ENCODE results near the gene YY1.
A peak's percentile ranks its signal among the peaks of the same experiment; 100 is the strongest.

The YY1 gene

DNA sequence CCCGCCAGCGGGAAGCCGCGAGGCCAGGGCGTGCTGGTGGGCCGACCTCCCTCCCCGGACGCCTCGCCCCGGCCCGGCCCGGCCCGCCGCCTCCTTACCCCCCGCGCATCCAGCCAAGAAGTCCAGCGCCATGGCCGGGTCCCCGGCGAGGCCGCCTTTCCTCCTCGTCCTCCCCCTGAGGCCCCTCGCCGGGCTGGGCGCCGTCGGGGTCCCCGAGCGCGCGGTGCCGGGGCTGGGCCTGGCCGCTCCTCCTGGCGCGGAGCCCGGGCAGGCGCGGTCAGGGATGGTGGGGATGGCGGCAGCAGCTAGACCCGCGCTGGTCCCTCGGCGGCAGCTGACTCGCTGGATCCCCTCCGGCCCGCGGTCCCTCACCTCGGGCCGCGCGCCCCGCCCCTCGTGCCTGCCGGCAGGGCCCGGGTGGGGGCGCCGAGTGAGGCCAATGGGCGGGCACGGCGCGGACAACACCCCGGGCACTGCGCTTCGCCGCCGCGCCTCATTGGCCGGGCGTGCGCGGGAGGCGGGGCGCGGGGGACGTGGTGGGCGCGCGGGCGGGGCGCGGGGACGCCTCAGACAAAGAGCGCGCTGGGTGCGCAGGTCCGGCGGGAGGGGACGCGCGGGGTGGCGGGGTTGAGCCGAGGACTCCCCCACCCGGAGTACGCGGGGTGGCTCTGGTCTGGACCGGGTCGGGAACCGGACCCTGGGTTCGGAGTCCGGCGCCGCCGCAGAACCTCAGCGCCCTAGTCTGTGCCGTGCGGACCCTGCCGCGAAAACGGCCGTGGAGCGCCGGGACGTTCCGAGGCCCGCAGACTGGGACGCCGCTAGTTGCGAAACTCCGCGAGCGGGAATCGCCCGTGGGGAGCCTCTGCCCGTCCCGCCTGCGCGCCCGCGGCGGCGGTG is 67.4 kb downstream of the YY1 start, which contains the start of gene SLC25A29 (continued):
- TF ChIP-seq, protein P1, sequence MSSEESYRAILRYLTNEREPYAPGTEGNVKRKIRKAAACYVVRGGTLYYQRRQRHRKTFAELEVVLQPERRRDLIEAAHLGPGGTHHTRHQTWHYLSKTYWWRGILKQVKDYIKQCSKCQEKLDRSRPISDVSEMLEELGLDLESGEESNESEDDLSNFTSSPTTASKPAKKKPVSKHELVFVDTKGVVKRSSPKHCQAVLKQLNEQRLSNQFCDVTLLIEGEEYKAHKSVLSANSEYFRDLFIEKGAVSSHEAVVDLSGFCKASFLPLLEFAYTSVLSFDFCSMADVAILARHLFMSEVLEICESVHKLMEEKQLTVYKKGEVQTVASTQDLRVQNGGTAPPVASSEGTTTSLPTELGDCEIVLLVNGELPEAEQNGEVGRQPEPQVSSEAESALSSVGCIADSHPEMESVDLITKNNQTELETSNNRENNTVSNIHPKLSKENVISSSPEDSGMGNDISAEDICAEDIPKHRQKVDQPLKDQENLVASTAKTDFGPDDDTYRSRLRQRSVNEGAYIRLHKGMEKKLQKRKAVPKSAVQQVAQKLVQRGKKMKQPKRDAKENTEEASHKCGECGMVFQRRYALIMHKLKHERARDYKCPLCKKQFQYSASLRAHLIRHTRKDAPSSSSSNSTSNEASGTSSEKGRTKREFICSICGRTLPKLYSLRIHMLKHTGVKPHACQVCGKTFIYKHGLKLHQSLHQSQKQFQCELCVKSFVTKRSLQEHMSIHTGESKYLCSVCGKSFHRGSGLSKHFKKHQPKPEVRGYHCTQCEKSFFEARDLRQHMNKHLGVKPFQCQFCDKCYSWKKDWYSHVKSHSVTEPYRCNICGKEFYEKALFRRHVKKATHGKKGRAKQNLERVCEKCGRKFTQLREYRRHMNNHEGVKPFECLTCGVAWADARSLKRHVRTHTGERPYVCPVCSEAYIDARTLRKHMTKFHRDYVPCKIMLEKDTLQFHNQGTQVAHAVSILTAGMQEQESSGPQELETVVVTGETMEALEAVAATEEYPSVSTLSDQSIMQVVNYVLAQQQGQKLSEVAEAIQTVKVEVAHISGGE (tag by site-specific recombination; conservative IDR thresholded peaks at IDR 0.05; ENCODE audit: low read depth): 0 out of 2 replicates have a peak, but pooled peaks have one; percentile 24
- TF ChIP-seq ZNF555 (tag by site-specific recombination; conservative IDR thresholded peaks at IDR 0.05) (no peak), ZNF660 (tag by site-specific recombination; IDR thresholded peaks at IDR 0.05) (0 out of 2 replicates have a peak, but pooled peaks have one; percentile 26), ZNF10 (tag by site-specific recombination; IDR thresholded peaks at IDR 0.05) (no peak; the same call in 1 of the 2 replicates), ZNF501 (tag by site-specific recombination; IDR thresholded peaks at IDR 0.05) (peak; percentile 62; the same call in 1 of the 2 replicates), ZNF792 (tag by site-specific recombination; IDR thresholded peaks at IDR 0.05) (no peak), ZNF785 (tag by site-specific recombination; IDR thresholded peaks at IDR 0.05) (no peak), ZNF223 (tag by site-specific recombination; IDR thresholded peaks at IDR 0.05) (no peak), ZNF510 (tag by site-specific recombination; IDR thresholded peaks at IDR 0.05; ENCODE audit: insufficient replicate concordance) (no peak), ZNF121 (tag by site-specific recombination; IDR thresholded peaks at IDR 0.05) (no peak), ZNF514 (tag by site-specific recombination; IDR thresholded peaks at IDR 0.05) (no peak), EGR2 (tag by site-specific recombination; IDR thresholded peaks at IDR 0.05; ENCODE audit: low read depth) (0 out of 2 replicates have a peak, but pooled peaks have one; percentile 7), SCRT2 (tag by site-specific recombination; IDR thresholded peaks at IDR 0.05) (no peak), ZNF350 (tag by site-specific recombination; IDR thresholded peaks at IDR 0.05) (no peak), ZNF530 (tag by site-specific recombination; IDR thresholded peaks at IDR 0.05; ENCODE audit: low read depth) (no peak), ZNF292 (tag by site-specific recombination; IDR thresholded peaks at IDR 0.05; ENCODE audit: borderline replicate concordance, low read depth) (no peak), ZNF768 (tag by site-specific recombination; IDR thresholded peaks at IDR 0.05) (no peak), ZNF610 (tag by site-specific recombination; IDR thresholded peaks at IDR 0.05; ENCODE audit: borderline replicate concordance) (no peak), MYNN (tag by site-specific recombination; IDR thresholded peaks at IDR 0.05; ENCODE audit: borderline replicate concordance) (no peak), SCRT1 (tag by site-specific recombination; IDR thresholded peaks at IDR 0.05; ENCODE audit: borderline replicate concordance) (no peak), ZNF24 (tag by site-specific recombination; IDR thresholded peaks at IDR 0.05) (no peak), GLI4 (tag by site-specific recombination; IDR thresholded peaks at IDR 0.05) (no peak), ZNF624 (tag by site-specific recombination; IDR thresholded peaks at IDR 0.05) (no peak), ZFP37 (tag by site-specific recombination; IDR thresholded peaks at IDR 0.05) (no peak)
- TF ChIP-seq, protein P2, sequence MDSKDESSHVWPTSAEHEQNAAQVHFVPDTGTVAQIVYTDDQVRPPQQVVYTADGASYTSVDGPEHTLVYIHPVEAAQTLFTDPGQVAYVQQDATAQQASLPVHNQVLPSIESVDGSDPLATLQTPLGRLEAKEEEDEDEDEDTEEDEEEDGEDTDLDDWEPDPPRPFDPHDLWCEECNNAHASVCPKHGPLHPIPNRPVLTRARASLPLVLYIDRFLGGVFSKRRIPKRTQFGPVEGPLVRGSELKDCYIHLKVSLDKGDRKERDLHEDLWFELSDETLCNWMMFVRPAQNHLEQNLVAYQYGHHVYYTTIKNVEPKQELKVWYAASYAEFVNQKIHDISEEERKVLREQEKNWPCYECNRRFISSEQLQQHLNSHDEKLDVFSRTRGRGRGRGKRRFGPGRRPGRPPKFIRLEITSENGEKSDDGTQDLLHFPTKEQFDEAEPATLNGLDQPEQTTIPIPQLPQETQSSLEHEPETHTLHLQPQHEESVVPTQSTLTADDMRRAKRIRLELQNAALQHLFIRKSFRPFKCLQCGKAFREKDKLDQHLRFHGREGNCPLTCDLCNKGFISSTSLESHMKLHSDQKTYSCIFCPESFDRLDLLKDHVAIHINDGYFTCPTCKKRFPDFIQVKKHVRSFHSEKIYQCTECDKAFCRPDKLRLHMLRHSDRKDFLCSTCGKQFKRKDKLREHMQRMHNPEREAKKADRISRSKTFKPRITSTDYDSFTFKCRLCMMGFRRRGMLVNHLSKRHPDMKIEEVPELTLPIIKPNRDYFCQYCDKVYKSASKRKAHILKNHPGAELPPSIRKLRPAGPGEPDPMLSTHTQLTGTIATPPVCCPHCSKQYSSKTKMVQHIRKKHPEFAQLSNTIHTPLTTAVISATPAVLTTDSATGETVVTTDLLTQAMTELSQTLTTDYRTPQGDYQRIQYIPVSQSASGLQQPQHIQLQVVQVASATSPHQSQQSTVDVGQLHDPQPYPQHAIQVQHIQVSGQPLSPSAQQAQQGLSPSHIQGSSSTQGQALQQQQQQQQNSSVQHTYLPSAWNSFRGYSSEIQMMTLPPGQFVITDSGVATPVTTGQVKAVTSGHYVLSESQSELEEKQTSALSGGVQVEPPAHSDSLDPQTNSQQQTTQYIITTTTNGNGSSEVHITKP (tag by site-specific recombination; IDR thresholded peaks at IDR 0.05): peak; percentile 39; the same call in 1 of the 2 replicates
- TF ChIP-seq, protein P3, sequence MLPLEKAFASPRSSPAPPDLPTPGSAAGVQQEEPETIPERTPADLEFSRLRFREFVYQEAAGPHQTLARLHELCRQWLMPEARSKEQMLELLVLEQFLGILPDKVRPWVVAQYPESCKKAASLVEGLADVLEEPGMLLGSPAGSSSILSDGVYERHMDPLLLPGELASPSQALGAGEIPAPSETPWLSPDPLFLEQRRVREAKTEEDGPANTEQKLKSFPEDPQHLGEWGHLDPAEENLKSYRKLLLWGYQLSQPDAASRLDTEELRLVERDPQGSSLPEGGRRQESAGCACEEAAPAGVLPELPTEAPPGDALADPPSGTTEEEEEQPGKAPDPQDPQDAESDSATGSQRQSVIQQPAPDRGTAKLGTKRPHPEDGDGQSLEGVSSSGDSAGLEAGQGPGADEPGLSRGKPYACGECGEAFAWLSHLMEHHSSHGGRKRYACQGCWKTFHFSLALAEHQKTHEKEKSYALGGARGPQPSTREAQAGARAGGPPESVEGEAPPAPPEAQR (tag by site-specific recombination; IDR thresholded peaks at IDR 0.05): no peak
- TF ChIP-seq, protein P4, sequence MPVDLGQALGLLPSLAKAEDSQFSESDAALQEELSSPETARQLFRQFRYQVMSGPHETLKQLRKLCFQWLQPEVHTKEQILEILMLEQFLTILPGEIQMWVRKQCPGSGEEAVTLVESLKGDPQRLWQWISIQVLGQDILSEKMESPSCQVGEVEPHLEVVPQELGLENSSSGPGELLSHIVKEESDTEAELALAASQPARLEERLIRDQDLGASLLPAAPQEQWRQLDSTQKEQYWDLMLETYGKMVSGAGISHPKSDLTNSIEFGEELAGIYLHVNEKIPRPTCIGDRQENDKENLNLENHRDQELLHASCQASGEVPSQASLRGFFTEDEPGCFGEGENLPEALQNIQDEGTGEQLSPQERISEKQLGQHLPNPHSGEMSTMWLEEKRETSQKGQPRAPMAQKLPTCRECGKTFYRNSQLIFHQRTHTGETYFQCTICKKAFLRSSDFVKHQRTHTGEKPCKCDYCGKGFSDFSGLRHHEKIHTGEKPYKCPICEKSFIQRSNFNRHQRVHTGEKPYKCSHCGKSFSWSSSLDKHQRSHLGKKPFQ (tag by site-specific recombination; IDR thresholded peaks at IDR 0.05): no peak
- TF ChIP-seq, protein P5, sequence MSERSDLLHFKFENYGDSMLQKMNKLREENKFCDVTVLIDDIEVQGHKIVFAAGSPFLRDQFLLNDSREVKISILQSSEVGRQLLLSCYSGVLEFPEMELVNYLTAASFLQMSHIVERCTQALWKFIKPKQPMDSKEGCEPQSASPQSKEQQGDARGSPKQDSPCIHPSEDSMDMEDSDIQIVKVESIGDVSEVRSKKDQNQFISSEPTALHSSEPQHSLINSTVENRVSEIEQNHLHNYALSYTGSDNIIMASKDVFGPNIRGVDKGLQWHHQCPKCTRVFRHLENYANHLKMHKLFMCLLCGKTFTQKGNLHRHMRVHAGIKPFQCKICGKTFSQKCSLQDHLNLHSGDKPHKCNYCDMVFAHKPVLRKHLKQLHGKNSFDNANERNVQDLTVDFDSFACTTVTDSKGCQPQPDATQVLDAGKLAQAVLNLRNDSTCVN (tag by site-specific recombination; optimal IDR thresholded peaks at IDR 0.05): peak; percentile 87

All from HEK293 (cell line).